GM12878 (cell line): ENCODE measurements around the gene YPEL4. TPM values are rescaled to one million over a fixed set of nuclear protein-coding genes. Genes with fewer than 3 reads are reported as not detected.

Source experiments
- ATAC-seq: fragments of 200-7000 bp; cut with Tn5 transposase; 3 replicates; pipeline ENCODE4 v1.9.1; 2020; ENCODE audit warnings: mild to moderate bottlenecking, moderate library complexity
- BruUV-seq: library from RNA; stranded (reverse); fragments of 400-500 nt; replicated peaks from 2 replicates; lab custom pipeline; 2021; lab: Mats Ljungman, UMichigan
- CTCF ChIA-PET: fragments of 300-600 bp; sonication (Branson Sonifier 250); formaldehyde crosslinking; extraction: SDS; loops from one replicate; lab custom pipeline; 2021; ENCODE audit warnings: inconsistent platforms; lab: Yijun Ruan, JAX
- POLR2A ChIA-PET: fragments of 350-600 bp; formaldehyde crosslinking; extraction: SDS; loops from one replicate; lab custom pipeline; 2021; ENCODE audit warnings: inconsistent platforms; lab: Charles Lee
- RAD21 ChIA-PET: fragments of 300-600 bp; sonication (Branson Sonifier 250); formaldehyde crosslinking; loops from one replicate; lab custom pipeline; 2023; ENCODE audit warnings: antibody characterized with exemption; ENCODE audit not compliant: unreplicated experiment; lab: Charles Lee
- SMC1A ChIA-PET: fragments of 300-600 bp; sonication (Branson Sonifier 250); formaldehyde crosslinking; loops from one replicate; lab custom pipeline; 2023; ENCODE audit not compliant: unreplicated experiment, uncharacterized antibody; lab: Charles Lee
- DNase-seq: peaks from one replicate; pipeline ENCODE4 v3.0.0-alpha.2; 2011; ENCODE audit warnings: low read depth, low spot score
- FAIRE-seq: peaks from 3 replicates; lab custom pipeline; 2011; peaks lifted over from hg19 to GRCh38; lab: Jason Lieb, UNC
- H2AFZ ChIP-seq: 2 replicates; pipeline ENCODE4 v1.6.0; 2011; ENCODE audit warnings: low read depth, low read length, control low read depth; ENCODE audit not compliant: control insufficient read depth
- H3K27ac ChIP-seq: 2 replicates; pipeline ENCODE4 v1.5.1; 2011; ENCODE audit warnings: control low read depth; ENCODE audit not compliant: control insufficient read depth, insufficient read depth
- H3K27me3 ChIP-seq, 2 experiments: replicated peaks in 1 of 2; 2 replicates each; pipeline versions ENCODE4 v1.6.0 to v1.6.1; 2011; ENCODE audit warnings: low read length in 1 of 2; ENCODE audit not compliant: control insufficient read depth in 2 of 2, insufficient read depth in 2 of 2
- H3K36me3 ChIP-seq, 2 experiments: 2 replicates each; pipeline ENCODE4 v1.5.1; 2011; ENCODE audit warnings: low read length in 1 of 2; ENCODE audit not compliant: control insufficient read depth in 2 of 2, insufficient read depth in 2 of 2
- H3K4me1 ChIP-seq: 2 replicates; pipeline ENCODE4 v1.6.1; 2011; ENCODE audit warnings: mild to moderate bottlenecking, low read length, moderate library complexity, mixed read lengths; ENCODE audit not compliant: control insufficient read depth, insufficient read depth
- H3K4me2 ChIP-seq: 2 replicates; pipeline ENCODE4 v1.6.0; 2011; ENCODE audit warnings: control low read depth; ENCODE audit not compliant: control insufficient read depth, insufficient read depth
- H3K4me3 ChIP-seq: fragments of 200-600 bp; sonication (generic); 2 replicates; pipeline ENCODE4 v1.5.1; 2016
- H3K79me2 ChIP-seq: 2 replicates; pipeline ENCODE4 v1.6.0; 2011; ENCODE audit warnings: low read length; ENCODE audit not compliant: control insufficient read depth, insufficient read depth
- H3K9ac ChIP-seq: 2 replicates; pipeline ENCODE4 v1.8.0; 2011; ENCODE audit warnings: low read length, control low read depth, mixed read lengths; ENCODE audit not compliant: control insufficient read depth, insufficient read depth
- H3K9me3 ChIP-seq: replicated peaks from 3 replicates; pipeline ENCODE4 v1.5.1; 2011; ENCODE audit warnings: mild to moderate bottlenecking, low read length; ENCODE audit not compliant: control insufficient read depth, insufficient read depth
- H4K20me1 ChIP-seq: 2 replicates; pipeline ENCODE4 v1.6.0; 2011; ENCODE audit not compliant: control insufficient read depth, insufficient read depth
- CREM ChIP-seq: IDR thresholded peaks from 2 replicates; pipeline ENCODE4 v1.6.1; 2014; ENCODE audit warnings: antibody characterized with exemption, low read depth
- KLF5 ChIP-seq: fragments of 450-650 bp; IDR thresholded peaks from 2 replicates; pipeline ENCODE4 v1.6.1; 2014; ENCODE audit warnings: mild to moderate bottlenecking; ENCODE audit not compliant: partially characterized antibody
- MTA3 ChIP-seq: IDR thresholded peaks from 2 replicates; pipeline ENCODE4 v1.6.1; 2012; ENCODE audit warnings: low read length, inconsistent platforms, borderline replicate concordance
- NR2C2 ChIP-seq: IDR thresholded peaks from 2 replicates; pipeline ENCODE4 v1.6.1; 2011; ENCODE audit warnings: borderline replicate concordance, low read depth; ENCODE audit not compliant: control insufficient read depth, insufficient read length
- POLR2AphosphoS5 ChIP-seq: IDR thresholded peaks from 2 replicates; pipeline ENCODE4 v1.6.1; 2011; ENCODE audit warnings: mild to moderate bottlenecking, low read length, inconsistent platforms
- RFX5 ChIP-seq: IDR thresholded peaks from 2 replicates; pipeline ENCODE4 v1.6.1; 2011; ENCODE audit warnings: low read depth, low read length, improper control_type of control experiment
- WGBS: methylation state at CpG from one replicate; pipeline ENCODE4 v1.1.6; 2016; ENCODE audit warnings: low lambda C conversion rate; ENCODE audit not compliant: insufficient replicate concordance, insufficient coverage; ENCODE audit errors: missing lambda C conversion rate; 5-methylcytosine and 5-hydroxymethylcytosine counted together
- in situ Hi-C: fragments of 300-500 bp; cut with MboI; formaldehyde crosslinking; loops from 9 replicates; pipeline ENCODE4 v1.14.3; 2018; ENCODE audit warnings: mixed read lengths
- intact Hi-C: fragments of 100-400 bp; cut with micrococcal nuclease; formaldehyde crosslinking; loops from one replicate; pipeline ENCODE4 v1.14.2; 2022; ENCODE audit not compliant: unreplicated experiment
- polyA plus RNA-seq, 11 experiments: library from polyadenylated mRNA; depleted of rRNA in 4 of 11; unstranded in 6 of 11; stranded (reverse) in 5 of 11; fragments of >200 nt; fragmentation: Nextera tagmentation in 4 of 11; fragmentation: Illumina TruSeq in 1 of 11; extraction: Ambion mirVana in 4 of 11; extraction: Trizol in 1 of 11; gene quantifications; 1 replicate in 1 of 11; 2 replicates in 10 of 11; pipeline versions ENCODE4 v1.2.1 to v1.2.3, GENCODE V29; 2011 to 2016; ENCODE audit warnings: inconsistent platforms in 2 of 11, missing spikeins in 2 of 11, low read depth in 1 of 11
- total RNA-seq, 4 experiments: library from RNA; depleted of rRNA in 3 of 4; stranded (reverse); fragments of >200 nt in 3 of 4; fragmentation: Illumina TruSeq in 1 of 4; extraction: Trizol in 1 of 4; gene quantifications; 2 replicates each; pipeline versions ENCODE4 v1.2.1 to v1.2.3, GENCODE V29; 2013 to 2021
- TF ChIP-seq, protein P1 (sequence below): fragments of 450-650 bp; IDR thresholded peaks from 2 replicates; pipeline ENCODE4 v1.6.1; 2017; ENCODE audit warnings: mild to moderate bottlenecking, moderate library complexity
- TF ChIP-seq, protein P2 (sequence below): IDR thresholded peaks from 2 replicates; pipeline ENCODE4 v1.6.1; 2012; ENCODE audit warnings: improper control_type of control experiment, low read depth, low read length; ENCODE audit not compliant: insufficient replicate concordance

YPEL4 gene
- total and polyA plus RNA-seq, 10 of the 15 experiments (the other 5 are each of a cell fraction or from before 2014, with no cell fraction given): 0.07 to 0.50 (median 0.13) TPM; not detected in 5

DNA sequence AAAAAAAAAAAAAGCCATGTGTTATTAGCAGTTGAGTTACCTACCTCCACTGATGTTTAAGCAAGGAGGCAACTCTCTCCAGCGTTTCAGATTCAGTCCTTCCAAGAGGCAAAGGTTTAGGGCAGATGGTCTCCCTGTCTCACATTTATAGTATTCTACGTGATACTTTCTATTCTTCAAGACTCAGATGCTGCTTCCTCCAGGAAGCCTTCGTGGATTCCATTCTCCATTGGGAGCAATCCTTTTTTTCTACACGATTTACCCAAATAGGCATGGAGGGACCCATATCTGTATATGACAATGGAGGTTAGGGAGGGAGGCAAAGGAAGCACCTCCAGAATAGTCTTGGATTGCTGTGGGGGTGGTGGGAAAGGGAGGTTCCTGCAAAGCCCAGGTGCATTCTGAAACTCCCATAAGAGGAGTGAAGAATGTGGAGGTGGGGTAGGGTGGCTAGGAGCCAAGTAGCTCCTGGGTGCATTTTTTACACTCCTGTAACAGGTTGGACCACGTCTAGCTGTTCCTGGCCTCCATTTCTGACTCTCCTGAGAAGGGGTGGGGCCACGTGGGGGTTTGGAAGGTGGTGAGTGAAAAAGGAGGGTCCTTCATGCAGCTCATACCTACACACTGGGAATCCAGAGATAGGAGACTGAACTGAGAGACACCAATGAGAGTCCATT lies 16.2 kb downstream of the YPEL4 start (continued):
- TF ChIP-seq, protein P1, sequence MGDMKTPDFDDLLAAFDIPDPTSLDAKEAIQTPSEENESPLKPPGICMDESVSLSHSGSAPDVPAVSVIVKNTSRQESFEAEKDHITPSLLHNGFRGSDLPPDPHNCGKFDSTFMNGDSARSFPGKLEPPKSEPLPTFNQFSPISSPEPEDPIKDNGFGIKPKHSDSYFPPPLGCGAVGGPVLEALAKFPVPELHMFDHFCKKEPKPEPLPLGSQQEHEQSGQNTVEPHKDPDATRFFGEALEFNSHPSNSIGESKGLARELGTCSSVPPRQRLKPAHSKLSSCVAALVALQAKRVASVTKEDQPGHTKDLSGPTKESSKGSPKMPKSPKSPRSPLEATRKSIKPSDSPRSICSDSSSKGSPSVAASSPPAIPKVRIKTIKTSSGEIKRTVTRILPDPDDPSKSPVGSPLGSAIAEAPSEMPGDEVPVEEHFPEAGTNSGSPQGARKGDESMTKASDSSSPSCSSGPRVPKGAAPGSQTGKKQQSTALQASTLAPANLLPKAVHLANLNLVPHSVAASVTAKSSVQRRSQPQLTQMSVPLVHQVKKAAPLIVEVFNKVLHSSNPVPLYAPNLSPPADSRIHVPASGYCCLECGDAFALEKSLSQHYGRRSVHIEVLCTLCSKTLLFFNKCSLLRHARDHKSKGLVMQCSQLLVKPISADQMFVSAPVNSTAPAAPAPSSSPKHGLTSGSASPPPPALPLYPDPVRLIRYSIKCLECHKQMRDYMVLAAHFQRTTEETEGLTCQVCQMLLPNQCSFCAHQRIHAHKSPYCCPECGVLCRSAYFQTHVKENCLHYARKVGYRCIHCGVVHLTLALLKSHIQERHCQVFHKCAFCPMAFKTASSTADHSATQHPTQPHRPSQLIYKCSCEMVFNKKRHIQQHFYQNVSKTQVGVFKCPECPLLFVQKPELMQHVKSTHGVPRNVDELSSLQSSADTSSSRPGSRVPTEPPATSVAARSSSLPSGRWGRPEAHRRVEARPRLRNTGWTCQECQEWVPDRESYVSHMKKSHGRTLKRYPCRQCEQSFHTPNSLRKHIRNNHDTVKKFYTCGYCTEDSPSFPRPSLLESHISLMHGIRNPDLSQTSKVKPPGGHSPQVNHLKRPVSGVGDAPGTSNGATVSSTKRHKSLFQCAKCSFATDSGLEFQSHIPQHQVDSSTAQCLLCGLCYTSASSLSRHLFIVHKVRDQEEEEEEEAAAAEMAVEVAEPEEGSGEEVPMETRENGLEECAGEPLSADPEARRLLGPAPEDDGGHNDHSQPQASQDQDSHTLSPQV: no peak
- TF ChIP-seq KLF5: no peak

DNA sequence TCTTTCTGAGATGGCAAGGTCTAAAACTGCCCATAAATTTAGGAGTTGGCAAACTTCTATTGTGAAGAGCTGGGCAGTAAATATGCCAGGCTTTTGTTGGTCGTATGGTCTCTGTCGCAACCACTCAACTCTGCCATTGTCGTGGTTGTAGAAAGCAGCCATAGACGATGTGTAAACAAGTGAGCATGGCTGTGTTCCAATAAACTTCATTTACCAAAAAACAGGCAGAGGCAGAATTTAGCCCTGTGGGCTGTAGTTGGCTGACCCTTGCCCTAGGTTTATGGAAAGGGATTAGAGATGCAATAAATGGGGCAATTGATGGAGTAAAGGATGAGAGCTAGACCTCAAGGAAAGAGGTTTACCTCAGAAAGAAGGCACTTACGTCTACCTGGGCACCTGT lies 17.6 kb downstream of the YPEL4 start:
- Histone ChIP-seq H4K20me1 (no peaks in the 10 kb centered on the region), H2AFZ (no peak overlapping the region), H3K36me3 (no peaks in the 10 kb centered on the region), H3K79me2 (no peaks in the 10 kb centered on the region), H3K4me3 (no peak overlapping the region), H3K9ac (no peak overlapping the region), H3K4me2 (no peak overlapping the region), H3K4me1 (no peaks in the 10 kb centered on the region), H3K27me3 (no peaks in the 10 kb centered on the region; a peak in 1 of 4 replicates), H3K27ac (no peak overlapping the region), H3K9me3 (no peaks in the 10 kb centered on the region)
- ATAC-seq (no peak), DNase-seq (no peak), FAIRE-seq (no peak)
- ChIA-PET SMC1A (no interaction called here), POLR2A (no interaction called here), CTCF (interaction anchor here (1.4 to 2.0 kb wide), 2 partner anchors 9 to 12 kb away, joined by 6 to 7 read pairs; no protein-coding TSS in a partner anchor), RAD21 (no interaction called here)
- intact Hi-C loops: no loop called here
- 51% methylated on average over 5 of the region's 5 CpGs for WGBS
- BruUV-seq: no TSS peak
- in situ Hi-C loops: no loop called here
- TF ChIP-seq RFX5 (no peak), CREM (no peak), MTA3 (no peak), NR2C2 (no peak), POLR2AphosphoS5 (no peak)
- TF ChIP-seq, protein P2, sequence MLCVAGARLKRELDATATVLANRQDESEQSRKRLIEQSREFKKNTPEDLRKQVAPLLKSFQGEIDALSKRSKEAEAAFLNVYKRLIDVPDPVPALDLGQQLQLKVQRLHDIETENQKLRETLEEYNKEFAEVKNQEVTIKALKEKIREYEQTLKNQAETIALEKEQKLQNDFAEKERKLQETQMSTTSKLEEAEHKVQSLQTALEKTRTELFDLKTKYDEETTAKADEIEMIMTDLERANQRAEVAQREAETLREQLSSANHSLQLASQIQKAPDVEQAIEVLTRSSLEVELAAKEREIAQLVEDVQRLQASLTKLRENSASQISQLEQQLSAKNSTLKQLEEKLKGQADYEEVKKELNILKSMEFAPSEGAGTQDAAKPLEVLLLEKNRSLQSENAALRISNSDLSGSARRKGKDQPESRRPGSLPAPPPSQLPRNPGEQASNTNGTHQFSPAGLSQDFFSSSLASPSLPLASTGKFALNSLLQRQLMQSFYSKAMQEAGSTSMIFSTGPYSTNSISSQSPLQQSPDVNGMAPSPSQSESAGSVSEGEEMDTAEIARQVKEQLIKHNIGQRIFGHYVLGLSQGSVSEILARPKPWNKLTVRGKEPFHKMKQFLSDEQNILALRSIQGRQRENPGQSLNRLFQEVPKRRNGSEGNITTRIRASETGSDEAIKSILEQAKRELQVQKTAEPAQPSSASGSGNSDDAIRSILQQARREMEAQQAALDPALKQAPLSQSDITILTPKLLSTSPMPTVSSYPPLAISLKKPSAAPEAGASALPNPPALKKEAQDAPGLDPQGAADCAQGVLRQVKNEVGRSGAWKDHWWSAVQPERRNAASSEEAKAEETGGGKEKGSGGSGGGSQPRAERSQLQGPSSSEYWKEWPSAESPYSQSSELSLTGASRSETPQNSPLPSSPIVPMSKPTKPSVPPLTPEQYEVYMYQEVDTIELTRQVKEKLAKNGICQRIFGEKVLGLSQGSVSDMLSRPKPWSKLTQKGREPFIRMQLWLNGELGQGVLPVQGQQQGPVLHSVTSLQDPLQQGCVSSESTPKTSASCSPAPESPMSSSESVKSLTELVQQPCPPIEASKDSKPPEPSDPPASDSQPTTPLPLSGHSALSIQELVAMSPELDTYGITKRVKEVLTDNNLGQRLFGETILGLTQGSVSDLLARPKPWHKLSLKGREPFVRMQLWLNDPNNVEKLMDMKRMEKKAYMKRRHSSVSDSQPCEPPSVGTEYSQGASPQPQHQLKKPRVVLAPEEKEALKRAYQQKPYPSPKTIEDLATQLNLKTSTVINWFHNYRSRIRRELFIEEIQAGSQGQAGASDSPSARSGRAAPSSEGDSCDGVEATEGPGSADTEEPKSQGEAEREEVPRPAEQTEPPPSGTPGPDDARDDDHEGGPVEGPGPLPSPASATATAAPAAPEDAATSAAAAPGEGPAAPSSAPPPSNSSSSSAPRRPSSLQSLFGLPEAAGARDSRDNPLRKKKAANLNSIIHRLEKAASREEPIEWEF: no peak
